Measurements from ENCODE around the gene DGKI. TPM values are rescaled to one million over a fixed set of nuclear protein-coding genes. Genes with fewer than 3 reads are reported as not detected.

DGKI gene
- total RNA-seq, 1 experiment from 2014 or later = 0.55 TPM

DNA sequence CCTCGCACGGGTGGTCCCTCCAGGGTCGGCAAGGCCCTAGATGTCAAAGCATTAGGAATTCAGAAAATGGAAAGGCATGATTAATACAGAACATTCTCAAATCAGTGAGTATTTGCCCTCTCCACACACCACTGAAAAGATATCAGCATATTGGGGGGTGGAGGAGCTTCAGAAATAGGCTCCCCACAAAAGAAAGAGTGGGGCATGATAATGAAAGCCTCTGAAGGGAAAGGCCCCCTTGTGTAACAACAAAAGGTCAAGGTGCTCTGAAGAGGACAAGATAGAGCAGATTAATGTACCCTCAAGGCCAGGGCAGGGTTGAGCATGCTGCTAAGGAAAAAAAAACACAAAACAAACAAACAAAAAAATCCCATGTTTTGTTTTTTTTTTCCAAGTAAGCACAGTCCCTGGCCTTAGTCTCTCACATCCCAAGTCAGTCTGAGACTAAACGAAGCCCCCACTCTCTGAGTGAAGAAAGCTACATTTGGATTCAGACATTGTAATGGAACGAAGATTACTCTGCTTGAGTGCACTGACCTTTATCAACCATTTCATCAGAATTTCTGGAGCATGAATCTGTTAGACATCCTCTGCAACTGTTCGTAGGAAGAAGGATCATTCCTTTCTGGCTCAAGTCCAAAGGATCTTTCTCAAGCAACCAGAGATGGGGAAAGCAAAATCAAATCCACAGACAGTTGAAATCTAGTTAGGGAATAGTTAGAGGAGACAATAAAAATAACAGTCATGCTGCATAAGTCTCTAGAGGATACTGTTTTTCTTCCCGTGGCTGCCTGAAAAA is 27.4 kb upstream of the DGKI start:
- H4K8ac ChIP-seq (replicated peaks; ENCODE audit: insufficient read length, low read depth, low read length) = no peak overlapping the region
- H4K91ac ChIP-seq (ENCODE audit: insufficient read length, low read depth, low read length) = no peak overlapping the region
- Mint-ChIP-seq H3K36me3 (ENCODE audit: insufficient read depth in 1 of 3, low read depth in 3 of 3) (peaks cover 17 to 70% (median 46%) of the 10 kb centered on the region in 3 experiments; a peak in 6 of 7 replicates), H3K4me1 (peaks cover 49 to 56% of the 10 kb centered on the region in 2 experiments), H3K4me3 (no peak overlapping the region), H3K27ac (peak overlapping the region in 1 of 3 experiments; percentile 40; a peak in 2 of 7 replicates), H3K27me3 (ENCODE audit: low read depth) (no peaks in the 10 kb centered on the region), H3K9me3 (peaks cover 0 to 5% of the 10 kb centered on the region in 2 experiments; a peak in 1 of 5 replicates)
- no peak overlapping the region for H2BK120ac ChIP-seq (ENCODE audit: low read depth, low read length, poor library complexity, severe bottlenecking)
- no peaks in the 10 kb centered on the region for H3K27me3 ChIP-seq (ENCODE audit: insufficient read depth, low read length)
- no peak overlapping the region for H3T11ph ChIP-seq (ENCODE audit: low read length)
- H3K18ac ChIP-seq (ENCODE audit: insufficient read length, low read depth, low read length) = no peak overlapping the region
- no peaks in the 10 kb centered on the region for H3K23me2 ChIP-seq (ENCODE audit: insufficient read length, low read depth, low read length, poor library complexity, severe bottlenecking)
- WGBS (ENCODE audit: extremely low coverage, insufficient read length, low lambda C conversion rate) = no CpG with 5 or more reads among the region's 7 CpGs
- no peak overlapping the region for H3K14ac ChIP-seq (ENCODE audit: insufficient read depth, low read length)
- no peak overlapping the region for H2BK5ac ChIP-seq (ENCODE audit: insufficient read length, low read length)
- no peak overlapping the region for H2BK15ac ChIP-seq (ENCODE audit: low read depth, low read length)
- H3K23ac ChIP-seq (ENCODE audit: insufficient read length, low read depth, low read length) = no peak overlapping the region
- no peaks in the 10 kb centered on the region for H3K79me2 ChIP-seq (ENCODE audit: insufficient read depth, low read length)
- H3K56ac ChIP-seq (ENCODE audit: insufficient read length, low read depth, low read length) = no peak overlapping the region
- no peak overlapping the region for H2AFZ ChIP-seq (ENCODE audit: low read length)
- no peak for DNase-seq
- no peaks in the 10 kb centered on the region for H4K20me1 ChIP-seq (ENCODE audit: control insufficient read depth, insufficient read depth, insufficient read length)
- H3K79me1 ChIP-seq (ENCODE audit: insufficient read depth, low read depth, low read length, poor library complexity, severe bottlenecking) = no peaks in the 10 kb centered on the region
- H3K4me2 ChIP-seq (ENCODE audit: insufficient read depth, insufficient read length, low read length) = no peak overlapping the region
- no peak overlapping the region for H4K5ac ChIP-seq (ENCODE audit: insufficient read length, low read depth, low read length)
- H3K9ac ChIP-seq (ENCODE audit: extremely low read depth, insufficient read length, low read length) = no peak overlapping the region
- H2BK20ac ChIP-seq (ENCODE audit: low read depth, low read length, poor library complexity, severe bottlenecking) = no peak overlapping the region
- no peak overlapping the region for H3K4ac ChIP-seq (ENCODE audit: low read depth, low read length)
- H3K4me1 ChIP-seq (ENCODE audit: insufficient read depth, low read length) = peaks cover 14% of the 10 kb centered on the region; the same call in 1 of the 2 replicates
- H2AK5ac ChIP-seq (ENCODE audit: insufficient read length, low read length) = no peak overlapping the region
- H3K27ac ChIP-seq (ENCODE audit: insufficient read length, low read depth, low read length) = no peak overlapping the region
- no peaks in the 10 kb centered on the region for H3K9me3 ChIP-seq (ENCODE audit: control insufficient read depth, low read depth, low read length)
- TF ChIP-seq, protein P1, sequence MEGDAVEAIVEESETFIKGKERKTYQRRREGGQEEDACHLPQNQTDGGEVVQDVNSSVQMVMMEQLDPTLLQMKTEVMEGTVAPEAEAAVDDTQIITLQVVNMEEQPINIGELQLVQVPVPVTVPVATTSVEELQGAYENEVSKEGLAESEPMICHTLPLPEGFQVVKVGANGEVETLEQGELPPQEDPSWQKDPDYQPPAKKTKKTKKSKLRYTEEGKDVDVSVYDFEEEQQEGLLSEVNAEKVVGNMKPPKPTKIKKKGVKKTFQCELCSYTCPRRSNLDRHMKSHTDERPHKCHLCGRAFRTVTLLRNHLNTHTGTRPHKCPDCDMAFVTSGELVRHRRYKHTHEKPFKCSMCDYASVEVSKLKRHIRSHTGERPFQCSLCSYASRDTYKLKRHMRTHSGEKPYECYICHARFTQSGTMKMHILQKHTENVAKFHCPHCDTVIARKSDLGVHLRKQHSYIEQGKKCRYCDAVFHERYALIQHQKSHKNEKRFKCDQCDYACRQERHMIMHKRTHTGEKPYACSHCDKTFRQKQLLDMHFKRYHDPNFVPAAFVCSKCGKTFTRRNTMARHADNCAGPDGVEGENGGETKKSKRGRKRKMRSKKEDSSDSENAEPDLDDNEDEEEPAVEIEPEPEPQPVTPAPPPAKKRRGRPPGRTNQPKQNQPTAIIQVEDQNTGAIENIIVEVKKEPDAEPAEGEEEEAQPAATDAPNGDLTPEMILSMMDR (conservative IDR thresholded peaks at IDR 0.05) = no peak
- no peak overlapping the region for H2BK12ac ChIP-seq (ENCODE audit: insufficient read length, low read depth, low read length)
